DND-41 (cell line): ENCODE results near the gene CDK3.

Source experiments
- CTCF ChIP-seq: IDR thresholded peaks from 2 replicates; pipeline ENCODE4 v1.5.1; 2012; ENCODE audit warnings: borderline replicate concordance, low read length, moderate library complexity, mild to moderate bottlenecking; ENCODE audit not compliant: poor library complexity, severe bottlenecking; ENCODE audit errors: extremely low read depth
- EZH2 ChIP-seq: IDR thresholded peaks from 3 replicates; pipeline ENCODE4 v1.6.1; 2012; ENCODE audit warnings: borderline replicate concordance, low read depth, mild to moderate bottlenecking, moderate library complexity, low read length, inconsistent platforms; ENCODE audit not compliant: severe bottlenecking

GRCh38 chr17:76034428-76035350 lies 34.0 kb downstream of the CDK3 start:
- no peak for TF ChIP-seq EZH2
- no peak for TF ChIP-seq CTCF
